Activated CD4-positive, alpha-beta memory T cell treated with anti-CD3 and anti-CD28 coated beads for 36 hours (primary cell): ENCODE data around the gene TMEM63C. TPM values are rescaled to one million over a fixed set of nuclear protein-coding genes. Genes with fewer than 3 reads are reported as not detected.
"Not testable (repeated sequence)": the region's sequence is repeated elsewhere in the genome, so short reads cannot be mapped to it uniquely, and the experiment has no call there.

Experiments
- CTCF ChIA-PET: fragments of 350-600 bp; sonication (Branson Sonifier 250); formaldehyde crosslinking; loops from one replicate; lab custom pipeline; 2021; ENCODE audit warnings: antibody characterized with exemption, inconsistent platforms; lab: Charles Lee
- POLR2A ChIA-PET: fragments of 350-600 bp; sonication (Branson Sonifier 250); formaldehyde crosslinking; loops from one replicate; lab custom pipeline; 2021; ENCODE audit warnings: antibody characterized with exemption; lab: Charles Lee
- DNase-seq: peaks from one replicate; pipeline ENCODE4 v3.0.0-alpha.2; 2020
- H3K27ac Mint-ChIP-seq: one replicate; pipeline ENCODE4 v1.8.0; 2021; ENCODE audit warnings: mixed read lengths
- H3K27me3 Mint-ChIP-seq: one replicate; pipeline ENCODE4 v1.8.0; 2021; ENCODE audit warnings: mixed read lengths
- H3K36me3 Mint-ChIP-seq: one replicate; pipeline ENCODE4 v1.8.0; 2021; ENCODE audit warnings: mixed read lengths
- H3K4me1 Mint-ChIP-seq: one replicate; pipeline ENCODE4 v1.8.0; 2021; ENCODE audit warnings: low read depth, mixed read lengths
- H3K4me3 Mint-ChIP-seq: one replicate; pipeline ENCODE4 v1.8.0; 2021; ENCODE audit warnings: mild to moderate bottlenecking, mixed read lengths
- H3K9me3 Mint-ChIP-seq: one replicate; pipeline ENCODE4 v1.8.0; 2021; ENCODE audit warnings: mixed read lengths
- intact Hi-C: fragments of 100-400 bp; cut with micrococcal nuclease; formaldehyde crosslinking; loops from one replicate; pipeline ENCODE4 v1.15.1; 2023
- total RNA-seq, 2 experiments: library from RNA; stranded (reverse); gene quantifications; one replicate each; pipeline ENCODE4 v1.2.3, GENCODE V29; 2021

TMEM63C gene
- total RNA-seq, 2 experiments from 2014 or later, result 0.80 to 1.7 TPM

- ChIA-PET CTCF (interaction anchor here (2.2 kb wide), 1 partner anchor 37 kb away, joined by 12 read pairs; no protein-coding TSS in a partner anchor), POLR2A (no interaction called here)
- Mint-ChIP-seq H3K4me1 (no peaks in the 10 kb centered on the region), H3K9me3 (no peaks in the 10 kb centered on the region), H3K27me3 (no peaks in the 10 kb centered on the region), H3K4me3 (no peak overlapping the region), H3K36me3 (peaks cover 4% of the 10 kb centered on the region), H3K27ac (no peak overlapping the region)
- DNase-seq, result no peak
- intact Hi-C loops, result no loop called here
These were observed 97.0 kb downstream of the TMEM63C start for GRCh38 chr14:77278461-77279230.

GRCh38 chr14:77279719-77280118 is 98.1 kb downstream of the TMEM63C start:
- Mint-ChIP-seq H3K36me3 (peaks cover 11% of the 10 kb centered on the region), H3K4me1 (no peaks in the 10 kb centered on the region), H3K27ac (no peak overlapping the region), H3K27me3 (no peaks in the 10 kb centered on the region), H3K4me3 (no peak overlapping the region), H3K9me3 (no peaks in the 10 kb centered on the region)
- ChIA-PET CTCF (interaction anchor here (1.6 to 2.2 kb wide), 2 partner anchors 36 to 128 kb away, joined by 4 to 12 read pairs; no protein-coding TSS in a partner anchor), POLR2A (no interaction called here)
- no peak for DNase-seq
- intact Hi-C loops, result no loop called here

- POLR2A ChIA-PET, H3K4me3 Mint-ChIP-seq, H3K27me3 Mint-ChIP-seq, intact Hi-C loops, H3K4me1 Mint-ChIP-seq, H3K9me3 Mint-ChIP-seq, H3K27ac Mint-ChIP-seq, DNase-seq: not testable (repeated sequence)
- CTCF ChIA-PET, result interaction anchor here (1.6 kb wide), 1 partner anchor 130 kb away, joined by 4 read pairs; no protein-coding TSS in a partner anchor
- peaks cover 14% of the 10 kb centered on the region for H3K36me3 Mint-ChIP-seq
These were observed 99.3 kb downstream of the TMEM63C start for GRCh38 chr14:77280921-77281320.

GRCh38 chr14:77281852-77282410 is 100.3 kb downstream of the TMEM63C start:
- H3K4me1 Mint-ChIP-seq, result no peaks in the 10 kb centered on the region
- H3K27me3 Mint-ChIP-seq, result no peaks in the 10 kb centered on the region
- no peaks in the 10 kb centered on the region for H3K9me3 Mint-ChIP-seq
- intact Hi-C loops, result no loop called here
- DNase-seq, result no peak
- H3K27ac Mint-ChIP-seq, result no peak overlapping the region
- H3K4me3 Mint-ChIP-seq, result no peak overlapping the region
- H3K36me3 Mint-ChIP-seq, result peaks cover 18% of the 10 kb centered on the region
- POLR2A ChIA-PET, result no interaction called here
- CTCF ChIA-PET, result interaction anchor here (2.8 kb wide), 1 partner anchor 34 kb away, joined by 10 read pairs; no protein-coding TSS in a partner anchor

- intact Hi-C loops, result no loop called here
- ChIA-PET CTCF (interaction anchor here (1.4 to 2.8 kb wide), 2 partner anchors 10 to 32 kb away, joined by 5 to 10 read pairs; no protein-coding TSS in a partner anchor), POLR2A (no interaction called here)
- Mint-ChIP-seq H3K9me3 (no peaks in the 10 kb centered on the region), H3K4me3 (no peak overlapping the region), H3K27me3 (no peaks in the 10 kb centered on the region), H3K36me3 (peaks cover 19% of the 10 kb centered on the region), H3K4me1 (no peaks in the 10 kb centered on the region), H3K27ac (no peak overlapping the region)
- DNase-seq, result no peak
These were observed 102.5 kb downstream of the TMEM63C start for GRCh38 chr14:77284066-77284465.

GRCh38 chr14:77284466-77284865 is 102.9 kb downstream of the TMEM63C start:
- intact Hi-C loops, result no loop called here
- Mint-ChIP-seq H3K4me1 (no peaks in the 10 kb centered on the region), H3K4me3 (no peak overlapping the region), H3K27me3 (no peaks in the 10 kb centered on the region), H3K36me3 (peaks cover 18% of the 10 kb centered on the region), H3K27ac (no peak overlapping the region), H3K9me3 (no peaks in the 10 kb centered on the region)
- CTCF ChIA-PET, result interaction anchor here (1.4 to 2.8 kb wide), 2 partner anchors 10 to 32 kb away, joined by 5 to 10 read pairs; no protein-coding TSS in a partner anchor
- POLR2A ChIA-PET, result no interaction called here
- no peak for DNase-seq

GRCh38 chr14:77286576-77286975 is 105.0 kb downstream of the TMEM63C start:
- DNase-seq, result no peak
- Mint-ChIP-seq H3K4me1 (no peaks in the 10 kb centered on the region), H3K27ac (no peak overlapping the region), H3K36me3 (peaks cover 17% of the 10 kb centered on the region), H3K9me3 (no peaks in the 10 kb centered on the region), H3K27me3 (no peaks in the 10 kb centered on the region), H3K4me3 (no peak overlapping the region)
- ChIA-PET POLR2A (no interaction called here), CTCF (no interaction called here)
- intact Hi-C loops, result no loop called here

- Mint-ChIP-seq H3K4me1 (no peaks in the 10 kb centered on the region), H3K27me3 (no peaks in the 10 kb centered on the region), H3K9me3 (no peaks in the 10 kb centered on the region), H3K4me3 (no peak overlapping the region), H3K27ac (no peak overlapping the region), H3K36me3 (peaks cover 10% of the 10 kb centered on the region)
- POLR2A ChIA-PET, result no interaction called here
- intact Hi-C loops, result no loop called here
- CTCF ChIA-PET, result interaction anchor here (1.4 to 2.0 kb wide), 3 partner anchors 10 to 25 kb away, joined by 3 to 11 read pairs (median 3); no protein-coding TSS in a partner anchor
- DNase-seq, result no peak
These were observed 109.1 kb downstream of the TMEM63C start for GRCh38 chr14:77290705-77291104.

- CTCF ChIA-PET, result no interaction called here
- H3K36me3 Mint-ChIP-seq, result peaks cover 10% of the 10 kb centered on the region
- intact Hi-C loops, result no loop called here
- no peaks in the 10 kb centered on the region for H3K27me3 Mint-ChIP-seq
- H3K4me3 Mint-ChIP-seq, result no peak overlapping the region
- H3K4me1 Mint-ChIP-seq, result no peaks in the 10 kb centered on the region
- no peak overlapping the region for H3K27ac Mint-ChIP-seq
- H3K9me3 Mint-ChIP-seq, result no peaks in the 10 kb centered on the region
- POLR2A ChIA-PET, result no interaction called here
- DNase-seq, result no peak
These were observed 114.6 kb downstream of the TMEM63C start for GRCh38 chr14:77296155-77296554.

GRCh38 chr14:77296906-77297305 is 115.3 kb downstream of the TMEM63C start:
- DNase-seq, result no peak
- no peaks in the 10 kb centered on the region for H3K4me1 Mint-ChIP-seq
- H3K36me3 Mint-ChIP-seq, result peaks cover 10% of the 10 kb centered on the region
- intact Hi-C loops, result no loop called here
- CTCF ChIA-PET, result interaction anchor here (11.4 kb wide), 1 partner anchor 17 kb away, joined by 321 read pairs; no protein-coding TSS in a partner anchor
- no peaks in the 10 kb centered on the region for H3K27me3 Mint-ChIP-seq
- no peak overlapping the region for H3K4me3 Mint-ChIP-seq
- H3K9me3 Mint-ChIP-seq, result no peaks in the 10 kb centered on the region
- H3K27ac Mint-ChIP-seq, result no peak overlapping the region
- POLR2A ChIA-PET, result interaction anchor here (1.1 kb wide), 1 partner anchor 19 kb away, joined by 3 read pairs; no protein-coding TSS in a partner anchor

- Mint-ChIP-seq H3K27me3 (no peaks in the 10 kb centered on the region), H3K27ac (no peak overlapping the region), H3K4me1 (peaks cover 22% of the 10 kb centered on the region), H3K4me3 (no peak overlapping the region), H3K36me3 (peaks cover 7% of the 10 kb centered on the region), H3K9me3 (no peaks in the 10 kb centered on the region)
- POLR2A ChIA-PET, result no interaction called here
- no peak for DNase-seq
- CTCF ChIA-PET, result interaction anchor here (1.5 to 11.4 kb wide), 5 partner anchors 9 to 157 kb away, joined by 3 to 321 read pairs (median 8); partner anchors contain the start of genes GSTZ1 and POMT2
- intact Hi-C loops, result loop anchor here (2.0 to 5.0 kb wide), 3 partner anchors 177 to 342 kb away; no protein-coding TSS in a partner anchor
These were observed 118.2 kb downstream of the TMEM63C start for GRCh38 chr14:77299771-77300170.

- Mint-ChIP-seq H3K4me1 (peaks cover 24% of the 10 kb centered on the region), H3K9me3 (no peaks in the 10 kb centered on the region), H3K27me3 (no peaks in the 10 kb centered on the region), H3K36me3 (peaks cover 4% of the 10 kb centered on the region), H3K4me3 (no peak overlapping the region), H3K27ac (no peak overlapping the region)
- intact Hi-C loops, result loop anchor here (2.0 to 5.0 kb wide), 3 partner anchors 179 to 344 kb away; no protein-coding TSS in a partner anchor
- CTCF ChIA-PET, result interaction anchor here (0.6 to 11.4 kb wide), 14 partner anchors 8 to 177 kb away, joined by 3 to 321 read pairs (median 4); partner anchors contain the start of genes GSTZ1, POMT2, SAMD15 and TMED8
- DNase-seq, result peak; percentile 78
- POLR2A ChIA-PET, result interaction anchor here (1.0 kb wide), 1 partner anchor 15 kb away, joined by 5 read pairs; no protein-coding TSS in a partner anchor
These were observed 119.5 kb downstream of the TMEM63C start for GRCh38 chr14:77301103-77301502.
